HG02970 (cell line): ENCODE data around the gene NAA20.

Experiments used
- ATAC-seq: cut with Tn5 transposase; IDR thresholded peaks from one replicate; pipeline ENCODE4 v1.9.1; 2021; ENCODE audit warnings: mild to moderate bottlenecking, moderate library complexity, moderate number of reproducible peaks; ENCODE audit not compliant: unreplicated experiment, low FRiP score

The NAA20 gene

DNA sequence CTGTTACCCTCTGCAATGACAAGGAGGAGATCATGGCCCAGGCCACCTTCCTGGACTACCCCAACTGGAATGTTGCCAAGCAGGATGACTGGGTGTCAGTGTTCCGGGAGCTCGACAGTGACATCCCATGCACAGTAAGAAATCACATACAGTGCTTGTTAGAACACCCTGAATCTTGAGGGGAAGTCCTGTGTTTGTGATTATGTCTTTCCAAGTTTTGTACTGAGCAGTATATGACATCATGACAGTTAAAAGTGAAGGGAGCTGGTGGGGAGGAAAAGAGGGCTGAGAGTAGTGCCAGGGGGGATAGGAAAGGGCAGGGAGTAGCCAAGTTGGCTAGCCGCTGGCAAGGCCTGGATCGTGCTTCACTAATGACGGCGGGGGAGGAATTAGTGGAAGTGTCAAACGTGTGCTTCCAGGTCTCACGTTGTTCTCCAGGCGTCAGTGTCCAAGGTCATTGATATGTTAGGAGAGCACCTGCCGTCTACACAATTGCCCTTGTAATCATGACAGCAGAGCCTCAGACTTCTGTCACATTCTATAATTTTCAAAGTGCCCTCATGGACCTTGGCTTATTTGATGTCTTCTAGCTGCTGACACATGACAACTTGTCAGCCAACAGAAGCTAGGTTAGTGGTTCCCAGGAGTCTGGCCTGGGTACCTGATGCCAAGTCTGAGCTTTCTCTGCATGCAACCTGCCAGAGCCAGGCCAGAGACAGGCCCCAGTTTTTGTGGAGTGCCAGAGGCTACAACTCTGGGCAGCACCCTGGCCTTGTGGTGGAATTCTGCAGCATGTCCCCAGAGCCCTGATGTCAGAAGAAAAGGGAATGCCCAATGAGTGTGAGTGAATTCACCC is 53.9 kb downstream of the NAA20 start:
- ATAC-seq: no peak

DNA sequence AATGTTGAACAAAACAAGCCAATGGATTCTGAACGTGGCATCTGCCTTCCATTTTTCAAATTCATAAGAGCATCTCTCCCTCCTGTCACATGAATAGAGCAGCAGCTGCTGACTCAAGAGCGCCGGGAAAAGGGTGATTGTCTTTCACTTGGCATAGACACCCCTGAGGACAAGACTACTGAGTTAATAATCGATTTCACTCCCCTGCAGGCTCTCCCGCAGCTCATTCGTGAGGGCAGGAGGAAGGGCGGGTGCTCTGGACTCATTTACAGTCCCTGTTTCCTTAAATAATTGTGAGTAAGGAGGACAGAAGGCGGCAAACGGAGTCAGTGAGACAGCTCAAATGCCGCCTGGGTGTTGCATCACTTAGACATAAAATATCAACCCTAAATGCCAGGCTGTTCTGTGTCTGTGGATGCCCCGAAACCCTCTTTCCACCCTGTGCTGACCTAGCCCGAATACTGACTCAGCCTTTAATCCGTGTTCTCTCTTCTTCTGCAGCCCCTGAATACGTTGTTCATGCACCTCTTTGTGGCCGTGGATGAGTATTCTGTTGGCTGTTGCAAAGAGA is 56.7 kb downstream of the NAA20 start:
- ATAC-seq: no peak

DNA sequence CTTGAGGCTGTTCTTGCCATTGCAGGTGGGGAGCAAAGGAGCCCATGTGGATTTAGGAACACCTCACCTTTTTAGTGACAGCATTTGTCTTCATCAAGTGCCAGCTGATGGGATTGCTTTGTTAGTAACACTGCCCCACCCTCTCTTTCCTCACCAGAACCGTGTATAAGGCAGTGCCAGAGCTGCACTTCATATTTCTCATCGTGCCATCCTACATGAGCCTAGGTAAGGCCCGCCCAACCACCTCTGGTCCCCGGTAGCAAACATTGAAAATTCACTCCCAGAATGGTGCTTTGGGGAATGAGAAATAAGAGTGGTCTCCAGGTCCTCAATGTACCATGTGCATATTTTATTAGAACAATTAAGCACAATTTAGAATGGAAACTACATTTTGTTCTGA is 57.9 kb downstream of the NAA20 start:
- ATAC-seq: no peak

DNA sequence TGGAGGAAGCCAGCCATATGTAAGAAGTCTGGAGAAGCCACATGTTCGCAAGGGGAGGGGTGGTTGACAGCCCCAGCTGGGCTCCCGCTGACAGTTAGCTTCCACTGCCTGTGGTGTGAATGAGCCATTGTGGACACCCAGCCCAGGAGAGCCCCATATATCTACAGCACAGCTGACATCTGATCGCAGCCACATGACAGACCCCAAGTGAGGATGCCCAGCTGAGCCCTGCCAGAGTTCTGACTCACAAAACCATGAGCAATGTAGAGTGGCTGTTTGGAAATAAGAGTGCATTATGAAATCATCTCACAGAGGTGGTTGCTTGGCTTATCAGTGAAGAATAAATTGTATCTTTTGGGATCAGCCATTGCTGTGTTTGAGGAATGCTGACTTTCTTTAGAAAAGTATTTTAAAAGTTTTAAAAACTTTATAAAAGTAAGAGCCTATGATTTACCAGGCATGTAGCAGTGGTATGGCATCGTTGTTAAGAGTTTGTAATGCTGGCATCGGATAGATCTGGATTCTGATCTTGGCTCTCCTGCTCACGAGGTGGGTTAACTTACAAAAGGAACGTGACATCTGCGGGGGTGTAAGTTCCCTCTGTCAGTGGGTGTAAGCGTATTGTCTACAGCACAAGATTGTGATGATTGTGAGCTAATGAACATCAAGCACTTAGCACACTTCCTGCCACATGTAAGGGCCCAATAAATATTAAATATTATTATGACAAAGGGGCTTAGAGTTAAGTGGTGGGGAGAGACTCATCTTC is 59.3 kb downstream of the NAA20 start:
- ATAC-seq: no peak

DNA sequence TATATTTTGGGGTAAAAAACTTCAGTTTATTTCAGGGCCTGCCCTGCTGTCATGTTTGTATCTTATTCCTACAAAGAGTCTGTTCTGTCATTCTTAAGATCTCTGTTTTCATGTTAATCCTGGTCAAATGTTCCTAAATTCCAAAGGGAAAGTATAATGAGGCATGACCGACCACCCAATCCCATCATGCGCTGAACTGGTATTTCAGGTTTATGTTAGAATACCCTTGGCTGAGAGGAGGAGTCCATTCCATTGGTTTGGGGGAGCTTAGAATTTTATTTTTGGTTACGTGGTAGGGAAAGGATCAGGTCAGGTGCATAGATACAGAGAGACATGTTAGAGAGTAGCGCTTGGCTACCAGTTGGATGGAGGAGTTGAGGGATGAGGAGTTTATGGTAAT is 60.9 kb downstream of the NAA20 start:
- no peak for ATAC-seq

DNA sequence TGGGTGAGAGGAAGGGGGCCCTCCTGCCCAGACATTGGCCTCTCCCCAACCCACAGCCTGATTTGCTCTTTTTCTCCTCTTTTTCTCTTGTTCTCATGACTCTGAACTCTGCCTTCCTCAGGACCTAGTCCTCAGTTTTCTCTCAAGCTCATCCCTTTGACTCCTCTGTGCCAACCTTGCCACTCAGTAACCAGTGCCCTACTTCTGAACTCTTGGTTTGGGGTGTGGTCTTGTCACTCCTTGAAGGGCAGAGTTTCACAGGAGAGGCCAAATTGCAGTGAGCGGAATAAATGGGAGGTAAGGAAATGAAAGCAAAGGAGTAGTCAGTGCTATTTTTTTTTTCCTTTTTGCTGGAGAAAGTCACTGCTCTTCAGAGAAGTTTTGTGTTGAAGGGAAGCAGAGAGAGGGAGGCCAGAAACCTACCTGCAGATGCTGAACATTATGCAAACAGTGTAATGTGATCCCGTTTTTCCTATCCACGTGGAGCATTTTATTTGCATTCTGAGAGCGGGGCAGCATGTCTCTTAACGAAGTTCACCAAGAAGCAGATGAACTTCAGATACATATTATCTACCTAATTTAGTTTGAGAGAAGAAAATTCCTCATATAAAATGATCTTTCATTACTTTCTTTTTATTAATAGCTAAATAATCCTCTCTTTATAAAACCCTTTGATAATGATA is 62.1 kb downstream of the NAA20 start:
- ATAC-seq: no peak
